ENCODE results near the gene A1BG.

A1BG gene

DNA sequence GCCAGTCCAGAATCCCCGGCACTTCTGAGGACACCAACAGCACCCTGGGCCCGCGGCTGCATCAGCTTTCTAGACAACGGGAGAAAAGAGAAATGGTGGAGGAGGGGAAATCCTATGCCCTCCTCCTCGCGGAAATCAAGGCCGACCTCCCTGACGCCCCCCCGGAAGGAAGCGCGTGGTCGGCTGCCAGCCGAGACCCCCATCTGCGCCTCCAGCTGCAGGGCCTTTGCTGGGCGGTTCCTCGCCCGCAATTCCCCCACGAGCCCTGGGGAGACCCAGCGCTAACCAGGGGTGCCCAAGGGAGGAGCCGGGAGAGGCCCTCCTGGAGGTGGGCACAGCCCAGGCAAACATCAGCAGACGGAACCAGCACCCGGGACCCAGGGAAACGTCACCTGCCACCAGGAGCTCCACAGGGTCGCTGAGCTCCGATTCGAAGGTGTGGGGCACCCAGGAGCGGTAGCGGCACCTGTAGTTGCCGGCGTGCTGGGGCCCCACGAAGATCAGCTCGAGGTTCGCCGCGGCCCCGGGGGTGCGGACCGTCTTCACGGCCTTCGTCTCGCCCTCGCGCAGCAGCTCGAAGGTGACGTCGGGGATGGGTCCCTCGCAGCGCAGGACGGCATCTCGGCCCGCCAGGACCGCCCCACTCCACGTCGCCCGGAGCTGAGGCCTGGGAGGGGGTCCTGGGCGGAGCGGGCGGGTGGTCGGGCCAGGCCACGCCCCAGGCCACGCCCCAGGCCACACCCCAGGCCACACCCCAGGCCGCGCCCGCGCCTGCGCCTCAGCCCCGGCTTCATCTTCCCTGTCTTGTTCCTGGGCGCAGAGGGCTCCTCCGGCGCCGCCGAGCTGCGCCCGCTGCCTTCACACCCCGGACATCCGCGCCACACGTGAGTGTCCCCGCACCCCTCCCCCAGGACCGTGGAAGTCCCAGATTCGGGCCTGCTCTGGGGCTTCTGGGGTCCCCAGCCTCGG, 6.0 kb downstream of the A1BG start:
- H3K4me3 ChIP-seq (ENCODE audit: low read length), result peak overlapping the region; percentile 94
- H3K27ac ChIP-seq (ENCODE audit: low read depth, low read length), result no peak overlapping the region
- H3K9ac ChIP-seq (ENCODE audit: low read depth, low read length), result peak overlapping the region; percentile 69
- 1% methylated on average over 82 of the region's 82 CpGs for WGBS
- H3K9me3 ChIP-seq (ENCODE audit: insufficient read depth, low read depth, low read length), result no peaks in the 10 kb centered on the region
- H3K27me3 ChIP-seq (ENCODE audit: insufficient read depth, low read length), result peaks cover 15% of the 10 kb centered on the region
- H3K36me3 ChIP-seq (ENCODE audit: insufficient read depth, low read length), result no peaks in the 10 kb centered on the region
- peaks cover 3% of the 10 kb centered on the region; the same call in 1 of the 2 replicates for H3K4me1 ChIP-seq (ENCODE audit: insufficient read depth, low read length)

DNA sequence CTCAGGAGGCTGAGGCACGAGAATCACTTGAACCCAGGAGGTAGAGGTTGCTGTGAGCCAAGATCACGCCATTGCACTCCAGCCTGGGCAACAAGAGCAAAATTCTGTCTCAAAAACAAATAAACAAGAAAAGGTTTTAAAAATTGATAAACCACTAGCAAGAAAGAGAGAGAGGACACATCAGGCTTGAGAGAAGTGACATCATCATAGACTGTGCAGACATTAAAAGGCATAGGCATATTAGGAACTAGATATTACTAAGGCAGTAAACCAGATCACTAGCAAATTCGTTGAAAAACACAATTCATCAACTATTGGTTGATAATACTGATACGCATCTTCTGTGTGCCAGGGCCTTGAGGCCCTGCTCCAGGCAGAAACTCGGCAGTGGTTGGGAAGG, 7.7 kb downstream of the A1BG start:
- no peak overlapping the region for H3K4me3 ChIP-seq (ENCODE audit: low read length)
- no peak overlapping the region for H3K9ac ChIP-seq (ENCODE audit: low read depth, low read length)
- H3K27me3 ChIP-seq (ENCODE audit: insufficient read depth, low read length), result peaks cover 15% of the 10 kb centered on the region
- H3K4me1 ChIP-seq (ENCODE audit: insufficient read depth, low read length), result peaks cover 3% of the 10 kb centered on the region; the same call in 1 of the 2 replicates
- no peaks in the 10 kb centered on the region for H3K9me3 ChIP-seq (ENCODE audit: insufficient read depth, low read depth, low read length)
- H3K27ac ChIP-seq (ENCODE audit: low read depth, low read length), result no peak overlapping the region
- H3K36me3 ChIP-seq (ENCODE audit: insufficient read depth, low read length), result peaks cover 5% of the 10 kb centered on the region; the same call in 1 of the 2 replicates
- 88% methylated on average over 5 of the region's 5 CpGs for WGBS

DNA sequence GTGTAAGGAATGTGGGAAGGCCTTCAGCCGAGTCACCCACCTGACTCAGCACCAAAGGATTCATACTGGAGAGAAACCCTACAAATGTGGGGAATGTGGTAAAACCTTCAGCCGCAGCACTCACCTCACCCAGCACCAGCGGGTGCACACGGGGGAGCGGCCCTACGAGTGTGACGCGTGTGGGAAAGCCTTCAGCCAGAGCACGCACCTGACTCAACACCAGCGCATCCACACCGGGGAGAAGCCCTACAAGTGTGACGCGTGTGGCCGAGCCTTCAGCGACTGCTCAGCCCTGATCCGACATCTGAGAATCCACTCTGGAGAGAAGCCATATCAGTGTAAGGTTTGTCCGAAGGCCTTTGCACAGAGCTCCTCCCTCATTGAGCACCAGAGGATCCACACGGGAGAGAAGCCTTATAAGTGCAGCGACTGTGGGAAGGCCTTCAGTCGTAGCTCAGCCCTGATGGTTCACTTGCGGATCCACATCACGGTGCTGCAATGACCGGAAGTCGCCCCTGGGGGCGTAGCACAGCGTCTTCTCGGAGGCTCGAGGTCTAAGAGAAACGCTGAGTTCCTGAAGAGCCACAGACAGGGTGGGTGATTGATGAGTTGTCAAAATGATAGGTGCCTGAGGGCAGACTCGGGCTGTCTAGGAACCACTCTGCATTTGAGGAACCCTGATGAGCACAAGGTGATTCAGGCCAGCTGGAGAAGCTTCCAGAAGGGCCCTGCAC, 14.3 kb downstream of the A1BG start:
- 85% methylated on average over 29 of the region's 30 CpGs for WGBS
- no peak overlapping the region for H3K4me3 ChIP-seq (ENCODE audit: low read length)
- H3K4me1 ChIP-seq (ENCODE audit: insufficient read depth, low read length), result no peaks in the 10 kb centered on the region
- no peaks in the 10 kb centered on the region for H3K27me3 ChIP-seq (ENCODE audit: insufficient read depth, low read length)
- no peaks in the 10 kb centered on the region for H3K9me3 ChIP-seq (ENCODE audit: insufficient read depth, low read depth, low read length)
- H3K9ac ChIP-seq (ENCODE audit: low read depth, low read length), result no peak overlapping the region
- H3K36me3 ChIP-seq (ENCODE audit: insufficient read depth, low read length), result peaks cover 28% of the 10 kb centered on the region
- H3K27ac ChIP-seq (ENCODE audit: low read depth, low read length), result no peak overlapping the region

- no peak overlapping the region for H3K27ac ChIP-seq (ENCODE audit: low read depth, low read length)
- H3K27me3 ChIP-seq (ENCODE audit: insufficient read depth, low read length), result no peaks in the 10 kb centered on the region
- 97% methylated on average over 11 of the region's 11 CpGs for WGBS
- no peak overlapping the region for H3K4me3 ChIP-seq (ENCODE audit: low read length)
- no peaks in the 10 kb centered on the region for H3K9me3 ChIP-seq (ENCODE audit: insufficient read depth, low read depth, low read length)
- peaks cover 28% of the 10 kb centered on the region for H3K36me3 ChIP-seq (ENCODE audit: insufficient read depth, low read length)
- H3K9ac ChIP-seq (ENCODE audit: low read depth, low read length), result no peak overlapping the region
- no peaks in the 10 kb centered on the region for H3K4me1 ChIP-seq (ENCODE audit: insufficient read depth, low read length)
Observed at GRCh38 chr19:58338336-58338735, 15.0 kb downstream of the A1BG start.

GRCh38 chr19:58336820-58337219, 16.5 kb downstream of the A1BG start:
- H3K9me3 ChIP-seq (ENCODE audit: insufficient read depth, low read depth, low read length), result no peaks in the 10 kb centered on the region
- H3K4me3 ChIP-seq (ENCODE audit: low read length), result no peak overlapping the region
- H3K36me3 ChIP-seq (ENCODE audit: insufficient read depth, low read length), result peaks cover 28% of the 10 kb centered on the region
- H3K27ac ChIP-seq (ENCODE audit: low read depth, low read length), result no peak overlapping the region
- H3K9ac ChIP-seq (ENCODE audit: low read depth, low read length), result no peak overlapping the region
- H3K4me1 ChIP-seq (ENCODE audit: insufficient read depth, low read length), result no peaks in the 10 kb centered on the region
- no peaks in the 10 kb centered on the region for H3K27me3 ChIP-seq (ENCODE audit: insufficient read depth, low read length)
- WGBS, result 98% methylated on average over 4 of the region's 4 CpGs

DNA sequence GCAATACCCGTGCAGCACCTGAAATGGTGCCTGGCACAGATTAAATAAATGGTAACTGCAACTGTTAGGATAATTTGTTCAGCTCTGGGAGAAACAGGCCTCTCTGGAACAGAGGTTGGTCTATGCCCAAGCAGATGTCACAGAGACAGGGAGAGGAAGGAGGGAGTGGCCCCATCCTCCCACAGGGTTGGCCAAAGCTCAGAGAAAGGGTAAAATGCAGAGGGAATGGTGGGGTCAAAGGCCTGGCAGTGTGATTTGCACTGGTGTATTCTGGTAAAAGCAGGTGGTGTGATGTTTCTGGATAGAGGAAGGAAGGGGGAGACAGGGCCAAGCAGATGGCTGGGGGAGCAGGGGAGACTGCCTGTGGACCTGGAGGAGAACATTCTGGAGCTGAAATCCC, 17.1 kb downstream of the A1BG start:
- no peaks in the 10 kb centered on the region for H3K4me1 ChIP-seq (ENCODE audit: insufficient read depth, low read length)
- peaks cover 24% of the 10 kb centered on the region for H3K36me3 ChIP-seq (ENCODE audit: insufficient read depth, low read length)
- no peaks in the 10 kb centered on the region for H3K27me3 ChIP-seq (ENCODE audit: insufficient read depth, low read length)
- H3K4me3 ChIP-seq (ENCODE audit: low read length), result no peak overlapping the region
- WGBS, result 93% methylated on average over 1 of the region's 1 CpG
- no peak overlapping the region for H3K9ac ChIP-seq (ENCODE audit: low read depth, low read length)
- H3K9me3 ChIP-seq (ENCODE audit: insufficient read depth, low read depth, low read length), result no peaks in the 10 kb centered on the region
- no peak overlapping the region for H3K27ac ChIP-seq (ENCODE audit: low read depth, low read length)

DNA sequence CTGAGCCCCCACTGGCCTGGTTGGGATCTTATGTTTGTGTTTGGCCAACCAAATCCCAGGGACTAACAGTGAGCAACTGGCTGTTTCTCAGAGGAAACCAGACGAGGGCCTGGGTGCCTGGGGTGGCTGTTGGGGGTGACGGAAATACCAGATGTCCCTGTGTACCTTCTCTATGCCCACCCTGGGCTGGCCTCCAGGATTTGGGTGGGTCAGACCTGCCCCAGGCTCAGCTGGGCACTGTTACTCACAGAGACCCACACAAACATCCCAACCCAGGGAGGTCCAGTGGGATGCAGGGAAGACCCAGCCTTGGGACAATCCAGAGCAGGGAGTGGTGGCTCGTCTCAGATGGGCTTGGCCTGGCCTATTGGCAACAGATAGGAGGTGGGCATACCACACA, 17.7 kb downstream of the A1BG start:
- Histone ChIP-seq H3K9ac (ENCODE audit: low read depth, low read length) (no peak overlapping the region), H3K36me3 (ENCODE audit: insufficient read depth, low read length) (peaks cover 23% of the 10 kb centered on the region), H3K27me3 (ENCODE audit: insufficient read depth, low read length) (no peaks in the 10 kb centered on the region), H3K9me3 (ENCODE audit: insufficient read depth, low read depth, low read length) (no peaks in the 10 kb centered on the region), H3K4me3 (ENCODE audit: low read length) (no peak overlapping the region), H3K27ac (ENCODE audit: low read depth, low read length) (no peak overlapping the region), H3K4me1 (ENCODE audit: insufficient read depth, low read length) (no peaks in the 10 kb centered on the region)
- WGBS, result 88% methylated on average over 3 of the region's 3 CpGs

- Histone ChIP-seq H3K9ac (ENCODE audit: low read depth, low read length) (no peak overlapping the region), H3K4me3 (ENCODE audit: low read length) (no peak overlapping the region), H3K27ac (ENCODE audit: low read depth, low read length) (no peak overlapping the region), H3K36me3 (ENCODE audit: insufficient read depth, low read length) (peaks cover 23% of the 10 kb centered on the region), H3K27me3 (ENCODE audit: insufficient read depth, low read length) (no peaks in the 10 kb centered on the region), H3K9me3 (ENCODE audit: insufficient read depth, low read depth, low read length) (no peaks in the 10 kb centered on the region), H3K4me1 (ENCODE audit: insufficient read depth, low read length) (no peaks in the 10 kb centered on the region)
- 95% methylated on average over 19 of the region's 19 CpGs for WGBS
Observed at GRCh38 chr19:58334691-58335249, 18.5 kb downstream of the A1BG start.

- H3K27me3 ChIP-seq (ENCODE audit: insufficient read depth, low read length), result no peaks in the 10 kb centered on the region
- no peaks in the 10 kb centered on the region for H3K4me1 ChIP-seq (ENCODE audit: insufficient read depth, low read length)
- no peaks in the 10 kb centered on the region for H3K9me3 ChIP-seq (ENCODE audit: insufficient read depth, low read depth, low read length)
- no peak overlapping the region for H3K4me3 ChIP-seq (ENCODE audit: low read length)
- H3K27ac ChIP-seq (ENCODE audit: low read depth, low read length), result no peak overlapping the region
- 92% methylated on average over 1 of the region's 1 CpG for WGBS
- H3K9ac ChIP-seq (ENCODE audit: low read depth, low read length), result no peak overlapping the region
- H3K36me3 ChIP-seq (ENCODE audit: insufficient read depth, low read length), result peaks cover 8% of the 10 kb centered on the region; the same call in 1 of the 2 replicates
Observed at GRCh38 chr19:58332697-58333096, 20.6 kb downstream of the A1BG start.

DNA sequence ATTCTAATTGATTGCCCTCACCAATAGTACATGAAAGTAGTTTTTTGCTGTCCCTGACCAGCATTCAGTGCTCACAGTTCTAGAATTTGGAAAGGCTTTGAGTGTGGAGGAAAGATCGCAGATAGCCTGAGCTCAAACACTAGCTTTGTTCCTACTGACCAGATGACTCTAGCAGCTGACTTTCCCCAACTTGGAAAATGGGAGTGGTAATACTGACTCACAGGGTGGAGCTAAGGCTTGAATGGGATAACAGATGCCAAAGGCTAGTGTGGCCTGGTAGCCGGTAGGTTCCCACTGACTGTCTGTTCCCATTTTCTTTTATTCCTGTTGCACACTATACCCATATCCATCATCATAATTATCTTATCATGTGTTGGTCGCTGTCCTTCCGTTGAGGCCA, 22.8 kb downstream of the A1BG start:
- Histone ChIP-seq H3K36me3 (ENCODE audit: insufficient read depth, low read length) (no peaks in the 10 kb centered on the region), H3K27ac (ENCODE audit: low read depth, low read length) (no peak overlapping the region), H3K27me3 (ENCODE audit: insufficient read depth, low read length) (no peaks in the 10 kb centered on the region), H3K4me1 (ENCODE audit: insufficient read depth, low read length) (no peaks in the 10 kb centered on the region; the same call in 1 of the 2 replicates), H3K9ac (ENCODE audit: low read depth, low read length) (no peak overlapping the region), H3K4me3 (ENCODE audit: low read length) (no peak overlapping the region), H3K9me3 (ENCODE audit: insufficient read depth, low read depth, low read length) (no peaks in the 10 kb centered on the region)
- 88% methylated on average over 4 of the region's 4 CpGs for WGBS

DNA sequence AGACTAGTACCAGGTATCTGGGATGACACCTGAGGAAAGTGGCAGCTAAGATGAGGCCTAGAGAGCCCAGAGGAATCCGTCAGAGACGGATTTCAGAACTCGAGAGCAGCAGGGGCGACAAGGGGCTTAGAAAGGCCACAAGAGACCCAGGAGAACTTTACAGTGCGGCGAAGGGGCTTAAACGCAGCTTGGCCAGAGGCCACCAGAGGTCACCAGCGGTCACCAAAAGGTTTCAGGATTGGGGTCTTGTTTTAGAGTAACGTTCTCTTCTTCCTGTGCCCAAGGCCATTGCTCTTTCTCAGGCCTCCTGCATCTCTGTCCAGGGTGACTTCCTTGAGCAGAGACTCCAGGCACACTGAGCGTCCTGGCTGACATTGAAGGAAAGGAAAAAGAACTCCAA, 24.3 kb downstream of the A1BG start:
- Histone ChIP-seq H3K27ac (ENCODE audit: low read depth, low read length) (no peak overlapping the region), H3K36me3 (ENCODE audit: insufficient read depth, low read length) (no peaks in the 10 kb centered on the region), H3K9ac (ENCODE audit: low read depth, low read length) (no peak overlapping the region), H3K9me3 (ENCODE audit: insufficient read depth, low read depth, low read length) (no peaks in the 10 kb centered on the region), H3K4me3 (ENCODE audit: low read length) (no peak overlapping the region), H3K4me1 (ENCODE audit: insufficient read depth, low read length) (no peaks in the 10 kb centered on the region; the same call in 1 of the 2 replicates), H3K27me3 (ENCODE audit: insufficient read depth, low read length) (no peaks in the 10 kb centered on the region)
- WGBS, result 29% methylated on average over 10 of the region's 10 CpGs
